Fibroblast of lung (primary cell): Measurements from ENCODE around the gene CFHR2. TPM values are rescaled to one million over a fixed set of nuclear protein-coding genes. Genes with fewer than 3 reads are reported as not detected.
"Not testable (repeated sequence)": the region's sequence is repeated elsewhere in the genome, so short reads cannot be mapped to it uniquely, and the experiment has no call there.

ENCODE experiments used
- DNase-seq, 2 donors: peaks; one replicate each; pipeline versions ENCODE4 v3.0.0 to v3.0.0-alpha.2; 2010; ENCODE audit warnings: low read depth in 2 of 2
- H2AFZ ChIP-seq: 2 replicates; pipeline ENCODE4 v1.5.1; 2012; ENCODE audit warnings: low read length, control low read depth, inconsistent platforms
- H3K27ac ChIP-seq: 2 replicates; pipeline ENCODE4 v1.5.1; 2011; ENCODE audit warnings: low read length, control low read depth; ENCODE audit not compliant: insufficient read depth
- H3K27me3 ChIP-seq: 2 replicates; pipeline ENCODE4 v1.5.1; 2011; ENCODE audit warnings: mild to moderate bottlenecking, low read length; ENCODE audit not compliant: control insufficient read depth, insufficient read depth
- H3K36me3 ChIP-seq: 2 replicates; pipeline ENCODE4 v1.5.1; 2011; ENCODE audit warnings: low read length; ENCODE audit not compliant: control insufficient read depth, insufficient read depth
- H3K4me1 ChIP-seq: 2 replicates; pipeline ENCODE4 v1.5.1; 2011; ENCODE audit warnings: low read length; ENCODE audit not compliant: control insufficient read depth, insufficient read depth; ENCODE audit errors: extremely low read depth
- H3K4me2 ChIP-seq: 2 replicates; pipeline ENCODE4 v1.5.1; 2011; ENCODE audit warnings: low read length, control low read depth; ENCODE audit not compliant: insufficient read depth; ENCODE audit errors: extremely low read depth
- H3K4me3 ChIP-seq, 4 experiments: fragments of 200-600 bp in 1 of 4; sonication (generic) in 1 of 4; replicated peaks in 1 of 4; 2 replicates each; pipeline ENCODE4 v1.5.1; 2011 to 2016; ENCODE audit warnings: low read length in 4 of 4, low read depth in 3 of 4, mild to moderate bottlenecking in 3 of 4, control low read depth in 2 of 4, inconsistent platforms in 1 of 4, mixed read lengths in 1 of 4; ENCODE audit not compliant: insufficient read depth in 1 of 4; ENCODE audit errors: control extremely low read depth in 1 of 4
- H3K79me2 ChIP-seq: 2 replicates; pipeline ENCODE4 v1.5.1; 2012; ENCODE audit warnings: mild to moderate bottlenecking, low read length, inconsistent platforms; ENCODE audit not compliant: control insufficient read depth, insufficient read depth
- H3K9ac ChIP-seq: 2 replicates; pipeline ENCODE4 v1.5.1; 2011; ENCODE audit warnings: mild to moderate bottlenecking, low read length, control low read depth; ENCODE audit not compliant: insufficient read depth
- H3K9me3 ChIP-seq: 2 replicates; pipeline ENCODE4 v1.5.1; 2012; ENCODE audit warnings: low read depth, low read length; ENCODE audit not compliant: control insufficient read depth, insufficient read depth
- H4K20me1 ChIP-seq: 2 replicates; pipeline ENCODE4 v1.5.1; 2011; ENCODE audit warnings: low read length; ENCODE audit not compliant: control insufficient read depth, insufficient read depth; ENCODE audit errors: extremely low read depth
- EZH2 ChIP-seq: IDR thresholded peaks from 2 replicates; pipeline ENCODE4 v1.5.1; 2012; ENCODE audit warnings: low read length, control low read depth, mild to moderate bottlenecking; ENCODE audit errors: missing control alignments
- polyA plus RNA-seq, 2 donors: library from polyadenylated mRNA; depleted of rRNA in 1 of 2; stranded (reverse) in 1 of 2; unstranded in 1 of 2; fragments of >200 nt; gene quantifications; 2 replicates each; pipeline ENCODE4 v1.2.1, GENCODE V29; 2011 to 2012; ENCODE audit warnings: missing spikeins in 1 of 2
- total RNA-seq: library from RNA; depleted of rRNA; stranded (reverse); fragments of >200 nt; gene quantifications from 2 replicates; pipeline ENCODE4 v1.2.1, GENCODE V29; 2014
- TF ChIP-seq, protein P1 (sequence below), 2 donors: IDR thresholded peaks in 1 of 2; conservative IDR thresholded peaks in 1 of 2; 1 replicate in 1 of 2; 2 replicates in 1 of 2; pipeline ENCODE4 v1.5.1; 2011 to 2012; ENCODE audit warnings: low read length in 2 of 2, control low read depth in 1 of 2, inconsistent platforms in 1 of 2, low read depth in 1 of 2, mild to moderate bottlenecking in 1 of 2

The CFHR2 gene
- total and polyA plus RNA-seq, 2 donors (not counting 1 experiment from before 2014, with no cell fraction given): not detected

- Histone ChIP-seq H3K79me2 (no peaks in the 10 kb centered on the region), H3K9me3 (no peaks in the 10 kb centered on the region), H3K27ac (no peak overlapping the region), H3K36me3 (no peaks in the 10 kb centered on the region), H3K27me3 (no peaks in the 10 kb centered on the region), H4K20me1 (no peaks in the 10 kb centered on the region), H3K4me2 (no peak overlapping the region), H2AFZ (no peak overlapping the region), H3K4me3 (no peak overlapping the region), H3K9ac (no peak overlapping the region), H3K4me1 (no peaks in the 10 kb centered on the region)
- TF ChIP-seq EZH2: no peak
- TF ChIP-seq, protein P1, sequence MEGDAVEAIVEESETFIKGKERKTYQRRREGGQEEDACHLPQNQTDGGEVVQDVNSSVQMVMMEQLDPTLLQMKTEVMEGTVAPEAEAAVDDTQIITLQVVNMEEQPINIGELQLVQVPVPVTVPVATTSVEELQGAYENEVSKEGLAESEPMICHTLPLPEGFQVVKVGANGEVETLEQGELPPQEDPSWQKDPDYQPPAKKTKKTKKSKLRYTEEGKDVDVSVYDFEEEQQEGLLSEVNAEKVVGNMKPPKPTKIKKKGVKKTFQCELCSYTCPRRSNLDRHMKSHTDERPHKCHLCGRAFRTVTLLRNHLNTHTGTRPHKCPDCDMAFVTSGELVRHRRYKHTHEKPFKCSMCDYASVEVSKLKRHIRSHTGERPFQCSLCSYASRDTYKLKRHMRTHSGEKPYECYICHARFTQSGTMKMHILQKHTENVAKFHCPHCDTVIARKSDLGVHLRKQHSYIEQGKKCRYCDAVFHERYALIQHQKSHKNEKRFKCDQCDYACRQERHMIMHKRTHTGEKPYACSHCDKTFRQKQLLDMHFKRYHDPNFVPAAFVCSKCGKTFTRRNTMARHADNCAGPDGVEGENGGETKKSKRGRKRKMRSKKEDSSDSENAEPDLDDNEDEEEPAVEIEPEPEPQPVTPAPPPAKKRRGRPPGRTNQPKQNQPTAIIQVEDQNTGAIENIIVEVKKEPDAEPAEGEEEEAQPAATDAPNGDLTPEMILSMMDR (conservative IDR thresholded peaks at IDR 0.05 in 1 of 2, IDR thresholded peaks at IDR 0.05 in 1 of 2; ENCODE audit: low read depth in 1 of 2, low read length in 2 of 2): peak in 1 of 2 donors; percentile 6
- no peak for DNase-seq
These were observed 41.2 kb upstream of the CFHR2 start for GRCh38 chr1:196902344-196902743.

GRCh38 chr1:196910215-196910614, 33.3 kb upstream of the CFHR2 start:
- H3K9me3 ChIP-seq: no peaks in the 10 kb centered on the region
- H2AFZ ChIP-seq: no peak overlapping the region
- no peak for TF ChIP-seq EZH2
- TF ChIP-seq, protein P1 (conservative IDR thresholded peaks at IDR 0.05 in 1 of 2, IDR thresholded peaks at IDR 0.05 in 1 of 2; ENCODE audit: low read depth in 1 of 2, low read length in 2 of 2): no peak
- DNase-seq: no peak
- no peak overlapping the region for H3K9ac ChIP-seq
- H3K79me2 ChIP-seq: no peaks in the 10 kb centered on the region
- H3K4me3 ChIP-seq: no peak overlapping the region
- H3K36me3 ChIP-seq: no peaks in the 10 kb centered on the region
- H4K20me1 ChIP-seq: no peaks in the 10 kb centered on the region
- H3K27ac ChIP-seq: no peak overlapping the region
- H3K4me1 ChIP-seq: no peaks in the 10 kb centered on the region
- no peaks in the 10 kb centered on the region for H3K27me3 ChIP-seq
- no peak overlapping the region for H3K4me2 ChIP-seq

- not testable (repeated sequence) for H3K4me1 ChIP-seq, H2AFZ ChIP-seq, H3K27ac ChIP-seq
These were observed 31.3 kb upstream of the CFHR2 start for GRCh38 chr1:196912283-196912682.

GRCh38 chr1:196926839-196927238, 16.7 kb upstream of the CFHR2 start:
- H3K9me3 ChIP-seq, H3K4me1 ChIP-seq, H3K27ac ChIP-seq, H2AFZ ChIP-seq, H3K4me2 ChIP-seq, H4K20me1 ChIP-seq, H3K4me3 ChIP-seq, H3K9ac ChIP-seq, H3K79me2 ChIP-seq, H3K36me3 ChIP-seq, H3K27me3 ChIP-seq: not testable (repeated sequence)
- DNase-seq: peak in 1 of 2 donors; percentile 25

More at GRCh38 chr1:196912283-196912682, 31.3 kb upstream of the CFHR2 start:
- not testable (repeated sequence) for H3K27me3 ChIP-seq, H3K79me2 ChIP-seq, H4K20me1 ChIP-seq, H3K36me3 ChIP-seq, H3K9me3 ChIP-seq, DNase-seq, H3K4me2 ChIP-seq, H3K4me3 ChIP-seq, H3K9ac ChIP-seq

DNA sequence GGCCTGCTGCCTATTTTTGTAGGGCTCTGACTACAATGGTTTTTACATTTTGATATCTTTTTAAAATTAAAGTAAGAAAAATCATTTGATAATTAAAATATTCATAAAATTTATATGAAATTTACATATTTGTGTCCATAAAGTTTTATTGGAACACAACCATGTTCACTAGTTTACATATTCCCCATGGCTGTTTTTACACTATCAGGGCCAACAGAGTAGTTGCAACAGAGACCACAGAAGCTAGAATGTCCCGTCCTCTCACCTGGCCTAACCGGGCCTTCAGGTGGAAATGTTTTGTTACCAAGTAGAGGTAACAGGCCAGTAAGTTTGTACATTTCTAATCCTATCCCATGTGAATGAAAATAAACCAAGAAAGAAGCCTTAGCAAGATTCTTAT, 10.7 kb upstream of the CFHR2 start:
- not testable (repeated sequence) for H2AFZ ChIP-seq, H3K4me1 ChIP-seq, H3K9ac ChIP-seq, H3K9me3 ChIP-seq, H4K20me1 ChIP-seq, H3K4me3 ChIP-seq, H3K79me2 ChIP-seq, H3K36me3 ChIP-seq, H3K4me2 ChIP-seq, H3K27me3 ChIP-seq, H3K27ac ChIP-seq, DNase-seq
